PC-9 (cell line): Measurements from ENCODE around the gene MPPED2.

Source experiments
- CTCF ChIP-seq: fragments of 200-600 bp; sonication (generic); conservative IDR thresholded peaks from 2 replicates; pipeline ENCODE4 v1.6.1; 2017; ENCODE audit warnings: mixed run types, antibody characterized with exemption, mild to moderate bottlenecking, moderate library complexity
- EZH2 ChIP-seq: fragments of 200-600 bp; sonication (generic); IDR thresholded peaks from 2 replicates; pipeline ENCODE4 v1.8.0; 2017; ENCODE audit warnings: antibody characterized with exemption, low read depth

DNA sequence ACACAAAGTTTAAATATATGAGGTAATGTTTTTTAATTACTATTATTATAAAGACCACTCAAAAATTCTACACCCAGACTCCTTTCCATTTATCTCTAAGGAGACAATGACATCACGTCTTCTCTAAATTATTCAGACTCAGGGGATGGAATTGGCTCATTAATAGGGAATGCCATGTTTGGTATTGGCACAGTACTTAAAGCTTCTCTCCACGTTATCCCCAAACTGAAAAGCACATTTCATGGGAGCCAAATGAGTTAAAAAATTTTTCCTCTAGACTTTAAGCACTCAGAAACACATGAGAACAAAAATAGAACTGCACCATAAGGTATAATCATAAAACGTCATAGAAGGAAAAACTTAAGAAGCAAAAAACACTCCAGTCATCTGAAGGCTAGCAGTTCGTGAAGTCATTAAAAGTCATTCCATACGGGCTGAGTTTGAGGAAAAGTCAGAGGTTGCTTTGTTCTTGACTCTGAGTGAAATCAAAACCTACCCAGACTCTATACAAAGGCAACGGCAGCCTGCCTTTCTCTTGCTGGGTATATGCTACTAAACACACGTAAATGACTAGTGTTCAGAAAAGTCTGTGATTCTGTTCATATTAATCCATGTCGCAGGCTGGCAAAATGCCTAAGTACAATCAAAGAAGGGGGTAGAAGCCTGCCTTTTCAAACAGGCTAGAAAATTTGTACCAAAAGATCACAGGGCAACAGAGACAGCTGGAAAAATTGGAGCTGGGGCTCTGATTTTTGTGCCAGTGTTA is 8.7 kb upstream of the MPPED2 start:
- TF ChIP-seq CTCF = no peak
- TF ChIP-seq EZH2 = no peak
